H1 (cell line): ENCODE measurements around the gene TTC33. TPM values are rescaled to one million over a fixed set of nuclear protein-coding genes. Genes with fewer than 3 reads are reported as not detected.

Source experiments
- CTCF ChIA-PET: fragments of 300-600 bp; sonication (Branson Sonifier 250); formaldehyde crosslinking; loops from one replicate; lab custom pipeline; 2021; ENCODE audit not compliant: partially characterized antibody; lab: Charles Lee
- POLR2A ChIA-PET: fragments of 300-600 bp; sonication (Branson Sonifier 250); formaldehyde crosslinking; loops from one replicate; lab custom pipeline; 2021; ENCODE audit warnings: inconsistent platforms; ENCODE audit not compliant: partially characterized antibody; lab: Charles Lee
- DNase-seq, 2 experiments: peaks; one replicate each; pipeline versions ENCODE4 v3.0.0 to v3.0.0-alpha.2; 2010 to 2022; ENCODE audit warnings: low spot score in 2 of 2, low read depth in 1 of 2, mixed read lengths in 1 of 2
- FAIRE-seq: peaks from 2 replicates; lab custom pipeline; 2011; peaks lifted over from hg19 to GRCh38; lab: Jason Lieb, UNC
- H2AFZ ChIP-seq: 2 replicates; pipeline ENCODE4 v1.8.1; 2012; ENCODE audit warnings: low read length, inconsistent platforms
- H2AK5ac ChIP-seq: 2 replicates; pipeline ENCODE4 v1.6.1; 2013; ENCODE audit warnings: low read depth, low read length
- H2BK120ac ChIP-seq: replicated peaks from 2 replicates; pipeline ENCODE3; 2013; ENCODE audit warnings: low read depth, low read length, inconsistent platforms
- H2BK12ac ChIP-seq: 2 replicates; pipeline ENCODE4 v1.6.1; 2013; ENCODE audit warnings: low read depth, low read length
- H2BK15ac ChIP-seq: 2 replicates; pipeline ENCODE4 v1.6.1; 2013; ENCODE audit warnings: low read length
- H2BK20ac ChIP-seq: 2 replicates; pipeline ENCODE4 v1.6.1; 2013; ENCODE audit warnings: low read length
- H2BK5ac ChIP-seq: 2 replicates; pipeline ENCODE4 v1.6.1; 2013; ENCODE audit warnings: low read depth, low read length
- H3K14ac ChIP-seq: 2 replicates; pipeline ENCODE4 v1.6.1; 2013; ENCODE audit warnings: inconsistent platforms; ENCODE audit not compliant: insufficient read length
- H3K18ac ChIP-seq: 2 replicates; pipeline ENCODE4 v1.6.1; 2013; ENCODE audit warnings: low read length; ENCODE audit errors: extremely low read depth
- H3K23ac ChIP-seq: 2 replicates; pipeline ENCODE4 v1.6.1; 2013; ENCODE audit warnings: inconsistent platforms; ENCODE audit not compliant: insufficient read length
- H3K23me2 ChIP-seq: 2 replicates; pipeline ENCODE4 v1.6.1; 2013; ENCODE audit warnings: low read depth, low read length
- H3K27ac ChIP-seq: 2 replicates; pipeline ENCODE4 v1.6.1; 2011; ENCODE audit warnings: low read depth, low read length, inconsistent platforms
- H3K27me3 ChIP-seq, 4 experiments: replicated peaks in 1 of 4; 1 replicate in 1 of 4; 2 replicates in 3 of 4; pipeline versions ENCODE4 v1.6.1 to v1.8.1; 2011 to 2013; ENCODE audit warnings: low read length in 3 of 4, mild to moderate bottlenecking in 3 of 4, inconsistent platforms in 2 of 4, mixed read lengths in 2 of 4, moderate library complexity in 1 of 4; ENCODE audit not compliant: control insufficient read depth in 3 of 4, insufficient read depth in 3 of 4; ENCODE audit errors: extremely low read depth in 1 of 4
- H3K36me3 ChIP-seq, 4 experiments: 2 replicates each; pipeline versions ENCODE4 v1.6.1 to v1.8.1; 2011 to 2013; ENCODE audit warnings: mild to moderate bottlenecking in 4 of 4, low read length in 3 of 4, moderate library complexity in 2 of 4, control low read depth in 1 of 4, inconsistent platforms in 1 of 4; ENCODE audit not compliant: insufficient read depth in 4 of 4, control insufficient read depth in 2 of 4
- H3K4ac ChIP-seq: replicated peaks from 2 replicates; pipeline ENCODE3; 2013; ENCODE audit warnings: low read length, low read depth, mixed read lengths, inconsistent platforms; ENCODE audit not compliant: insufficient read length
- H3K4me1 ChIP-seq, 4 experiments: replicated peaks in 1 of 4; 1 replicate in 1 of 4; 2 replicates in 3 of 4; pipeline versions ENCODE4 v1.6.1 to v1.8.1; 2011 to 2013; ENCODE audit warnings: low read length in 3 of 4, inconsistent platforms in 2 of 4, mixed read lengths in 1 of 4; ENCODE audit not compliant: insufficient read depth in 4 of 4, control insufficient read depth in 3 of 4
- H3K4me2 ChIP-seq, 2 experiments: 2 replicates each; pipeline versions ENCODE4 v1.6.1 to v1.8.1; 2011 to 2013; ENCODE audit warnings: low read depth in 2 of 2, low read length in 2 of 2, control low read depth in 1 of 2, inconsistent platforms in 1 of 2, mild to moderate bottlenecking in 1 of 2; ENCODE audit not compliant: insufficient read depth in 1 of 2
- H3K4me3 ChIP-seq, 4 experiments: fragments of 200-600, 300-600 bp in 1 of 4; sonication (generic), shearing (Covaris generic), sonication (Bioruptor Twin) in 1 of 4; 2 replicates each; pipeline versions ENCODE4 v1.5.1 to v1.8.1; 2011 to 2016; ENCODE audit warnings: low read length in 4 of 4, low read depth in 3 of 4, control low read depth in 2 of 4, inconsistent platforms in 2 of 4, mild to moderate bottlenecking in 2 of 4, mixed read lengths in 1 of 4, moderate library complexity in 1 of 4; ENCODE audit not compliant: insufficient read depth in 2 of 4; ENCODE audit errors: extremely low read depth in 1 of 4
- H3K56ac ChIP-seq: replicated peaks from 2 replicates; pipeline ENCODE3; 2013; ENCODE audit warnings: low read depth, mild to moderate bottlenecking, mixed read lengths, low read length, inconsistent platforms; ENCODE audit not compliant: insufficient read length
- H3K79me1 ChIP-seq: 2 replicates; pipeline ENCODE4 v1.6.1; 2013; ENCODE audit warnings: low read depth, low read length, control low read depth
- H3K79me2 ChIP-seq, 2 experiments: 2 replicates each; pipeline versions ENCODE4 v1.6.1 to v1.8.1; 2012 to 2013; ENCODE audit warnings: low read length in 2 of 2, mild to moderate bottlenecking in 2 of 2, inconsistent platforms in 1 of 2; ENCODE audit not compliant: insufficient read depth in 2 of 2, control insufficient read depth in 1 of 2
- H3K9ac ChIP-seq, 4 experiments: replicated peaks in 1 of 4; 1 replicate in 1 of 4; 2 replicates in 3 of 4; pipeline versions ENCODE4 v1.6.1 to v1.8.1; 2011 to 2013; ENCODE audit warnings: low read depth in 3 of 4, low read length in 3 of 4, control low read depth in 2 of 4, mild to moderate bottlenecking in 2 of 4, moderate library complexity in 2 of 4, inconsistent platforms in 1 of 4; ENCODE audit errors: extremely low read depth in 1 of 4
- H3K9me3 ChIP-seq, 2 experiments: 2 replicates each; pipeline versions ENCODE4 v1.6.1 to v1.8.1; 2012 to 2013; ENCODE audit warnings: mild to moderate bottlenecking in 2 of 2, moderate library complexity in 2 of 2, control low read depth in 1 of 2, inconsistent platforms in 1 of 2, low read depth in 1 of 2, low read length in 1 of 2, mixed read lengths in 1 of 2; ENCODE audit not compliant: insufficient read depth in 2 of 2
- H4K20me1 ChIP-seq, 2 experiments: replicated peaks in 1 of 2; 2 replicates each; pipeline versions ENCODE3 to v1.8.1; 2011 to 2013; ENCODE audit warnings: inconsistent platforms in 2 of 2, low read length in 2 of 2, mild to moderate bottlenecking in 1 of 2; ENCODE audit not compliant: insufficient read depth in 2 of 2, control insufficient read depth in 1 of 2
- H4K5ac ChIP-seq: 2 replicates; pipeline ENCODE4 v1.6.1; 2013; ENCODE audit warnings: low read length, low read depth, mixed read lengths, inconsistent platforms; ENCODE audit not compliant: insufficient read length
- H4K8ac ChIP-seq: 2 replicates; pipeline ENCODE4 v1.8.0; 2013; ENCODE audit warnings: mild to moderate bottlenecking, moderate library complexity, low read length, inconsistent platforms; ENCODE audit not compliant: insufficient read depth; ENCODE audit errors: extremely low read depth
- H4K91ac ChIP-seq: replicated peaks from 2 replicates; pipeline ENCODE3; 2013; ENCODE audit warnings: low read length, mixed read lengths, inconsistent platforms; ENCODE audit not compliant: insufficient read length
- ATF3 ChIP-seq: IDR thresholded peaks from 2 replicates; pipeline ENCODE4 v1.6.1; 2011; ENCODE audit warnings: low read depth, mild to moderate bottlenecking, low read length; ENCODE audit not compliant: insufficient read depth
- BCL11A ChIP-seq, 2 experiments: IDR thresholded peaks; one replicate each; pipeline ENCODE4 v1.6.1; 2011; ENCODE audit warnings: low read depth in 2 of 2, low read length in 2 of 2, mild to moderate bottlenecking in 2 of 2
- CBX8 ChIP-seq: fragments of 300-800, 300-1000 bp; sonication (generic); IDR thresholded peaks from 2 replicates; pipeline ENCODE4 v1.7.1; 2016; ENCODE audit warnings: low read depth, low read length, borderline replicate concordance
- HDAC6 ChIP-seq: IDR thresholded peaks from one replicate; pipeline ENCODE4 v1.7.1; 2012; ENCODE audit warnings: low read depth, mild to moderate bottlenecking, inconsistent platforms, low read length, moderate library complexity
- JUN ChIP-seq: IDR thresholded peaks from 2 replicates; pipeline ENCODE4 v1.6.1; 2011; ENCODE audit warnings: low read depth, mild to moderate bottlenecking, improper control_type of control experiment, low read length
- POU5F1 ChIP-seq: IDR thresholded peaks from 2 replicates; pipeline ENCODE4 v1.6.1; 2011; ENCODE audit warnings: low read depth, mild to moderate bottlenecking, low read length, moderate library complexity
- RAD21 ChIP-seq, 2 experiments: IDR thresholded peaks in 1 of 2; conservative IDR thresholded peaks in 1 of 2; 2 replicates each; pipeline ENCODE4 v1.6.1; 2011; ENCODE audit warnings: low read depth in 2 of 2, low read length in 2 of 2, improper control_type of control experiment in 1 of 2, inconsistent platforms in 1 of 2, mild to moderate bottlenecking in 1 of 2, moderate library complexity in 1 of 2
- SP2 ChIP-seq: IDR thresholded peaks from 2 replicates; pipeline ENCODE4 v1.6.1; 2012; ENCODE audit warnings: mild to moderate bottlenecking, low read length, inconsistent platforms
- SRF ChIP-seq: IDR thresholded peaks from 2 replicates; pipeline ENCODE4 v1.6.1; 2011; ENCODE audit warnings: mild to moderate bottlenecking, low read depth, low read length, moderate library complexity
- SUZ12 ChIP-seq: fragments of 200-600 bp; sonication (generic); IDR thresholded peaks from 2 replicates; pipeline ENCODE4 v1.6.1; 2012; ENCODE audit warnings: mild to moderate bottlenecking, inconsistent platforms, low read length, moderate library complexity, mixed read lengths
- WGBS, 2 experiments: shearing (Covaris generic) in 1 of 2; methylation state at CpG; one replicate each; pipeline versions ENCODE4 v1.1.6 to v1.1.7; 2013 to 2015; ENCODE audit warnings: low lambda C conversion rate in 2 of 2, mixed read lengths in 2 of 2, inconsistent platforms in 1 of 2, low coverage in 1 of 2, missing lambda C conversion rate in 1 of 2; ENCODE audit not compliant: insufficient replicate concordance in 2 of 2, insufficient coverage in 1 of 2, insufficient read length in 1 of 2; ENCODE audit errors: extremely low coverage in 1 of 2, missing lambda C conversion rate in 1 of 2; 5-methylcytosine and 5-hydroxymethylcytosine counted together
- polyA plus RNA-seq, 7 experiments: library from polyadenylated mRNA; depleted of rRNA in 3 of 7; stranded (reverse) in 5 of 7; unstranded in 2 of 7; fragments of >200 nt in 5 of 7; fragments of 200-250 nt in 2 of 7; gene quantifications; 1 replicate in 5 of 7; 2 replicates in 1 of 7; 4 replicates in 1 of 7; pipeline versions ENCODE4 v1.2.1 to v1.2.3, GENCODE V29; 2011 to 2013; ENCODE audit warnings: missing spikeins in 2 of 7, mixed read lengths in 2 of 7
- total RNA-seq: library from RNA; stranded (reverse); fragmentation: NEBNext Ultra II Directional; extraction: Animal tissue kit (Norgen Biotek cat#: 25700); gene quantifications from 2 replicates; pipeline ENCODE4 v1.2.1, GENCODE V29; 2021

TTC33 gene
- total and polyA plus RNA-seq, 2 of the 8 experiments (the other 6 are each of a cell fraction or from before 2014, with no cell fraction given), result 1.2 to 12.6 TPM

GRCh38 chr5:40682154-40683017 is 73.4 kb downstream of the TTC33 start:
- CTCF ChIA-PET, result interaction anchor here (1.2 to 4.6 kb wide), 5 partner anchors 190 to 1083 kb away, joined by 3 to 32 read pairs (median 5); no protein-coding TSS in a partner anchor
- H3K4me3 ChIP-seq, result peak overlapping the region; percentile 55 to 84 (median 78); a peak in 6 of 8 replicates

More at GRCh38 chr5:40682154-40683017, 73.4 kb downstream of the TTC33 start:
- H3K79me1 ChIP-seq, result no peaks in the 10 kb centered on the region
- WGBS, 2 experiments, result 78% methylated on average over 16 of the region's 16 CpGs; no CpG with 5 or more reads in 1 of the 2 experiments
- H2BK20ac ChIP-seq, result no peak overlapping the region
- H2AFZ ChIP-seq, result peak overlapping the region; percentile 89; the same call in 1 of the 2 replicates
- H3K23me2 ChIP-seq, result peaks cover 21% of the 10 kb centered on the region
- no peak overlapping the region for H3K4ac ChIP-seq
- peaks cover 23 to 38% (median 29%) of the 10 kb centered on the region in 4 experiments for H3K27me3 ChIP-seq
- peaks cover 0 to 18% (median 10%) of the 10 kb centered on the region in 4 experiments; a peak in 6 of 7 replicates for H3K4me1 ChIP-seq
- DNase-seq, result no peak
- H3K9me3 ChIP-seq, result no peaks in the 10 kb centered on the region; a peak in 1 of 4 replicates
- no peak overlapping the region for H2BK120ac ChIP-seq
- no peak overlapping the region for H4K8ac ChIP-seq
- no peak overlapping the region for H2BK15ac ChIP-seq
- H3K9ac ChIP-seq, result no peak overlapping the region
- no peak overlapping the region for H2AK5ac ChIP-seq
- peaks cover 3 to 5% of the 10 kb centered on the region in 2 experiments for H4K20me1 ChIP-seq
- H3K36me3 ChIP-seq, result no peaks in the 10 kb centered on the region
- H3K56ac ChIP-seq, result no peak overlapping the region
- peak overlapping the region; percentile 95 to 99 for H3K4me2 ChIP-seq
- peak overlapping the region; percentile 63; the same call in 1 of the 2 replicates for H3K18ac ChIP-seq
- no peak overlapping the region for H4K91ac ChIP-seq
- H4K5ac ChIP-seq, result no peak overlapping the region
- POLR2A ChIA-PET, result no interaction called here
- no peaks in the 10 kb centered on the region for H3K79me2 ChIP-seq
- H2BK12ac ChIP-seq, result no peak overlapping the region
- TF ChIP-seq RAD21 (IDR thresholded peaks at IDR 0.05 in 1 of 2, conservative IDR thresholded peaks at IDR 0.05 in 1 of 2; ENCODE audit: low read depth in 2 of 2, low read length in 2 of 2) (no peak), BCL11A (IDR thresholded peaks at IDR 0.05; ENCODE audit: low read depth in 2 of 2, low read length in 2 of 2) (no peak), POU5F1 (no peak), SUZ12 (no peak), ATF3 (no peak), HDAC6 (no peak), SP2 (no peak), SRF (no peak), CBX8 (no peak), JUN (no peak)
- TF ChIP-seq, all 59 proteins: peak for 0
- Histone ChIP-seq H3K14ac (no peak overlapping the region), H2BK5ac (no peak overlapping the region), H3K23ac (no peak overlapping the region), H3K27ac (no peak overlapping the region)
- FAIRE-seq, result no peak
